Cardiac septum (tissue), 1 donor: ENCODE results near the gene ANAPC4. TPM values are rescaled to one million over a fixed set of nuclear protein-coding genes. Genes with fewer than 3 reads are reported as not detected.

Experiments
- DNase-seq: peaks from one replicate; pipeline ENCODE4 v3.0.0-alpha.2; 2020; ENCODE audit warnings: low spot score
- intact Hi-C: fragments of 100-400 bp; cut with DNase I; formaldehyde crosslinking; loops from one replicate; pipeline ENCODE4 v1.14.0; 2022
- total RNA-seq: library from RNA; stranded (reverse); fragmentation: NEBNext Ultra II Directional; extraction: Animal tissue kit (Norgen Biotek cat#: 25700); gene quantifications from one replicate; pipeline ENCODE4 v1.2.1, GENCODE V29; 2021
- donor health status: DM: no; HTN: no; CAD: no.

ANAPC4 gene
- total RNA-seq, 1 donor from 2014 or later, result 14.2 TPM

DNA sequence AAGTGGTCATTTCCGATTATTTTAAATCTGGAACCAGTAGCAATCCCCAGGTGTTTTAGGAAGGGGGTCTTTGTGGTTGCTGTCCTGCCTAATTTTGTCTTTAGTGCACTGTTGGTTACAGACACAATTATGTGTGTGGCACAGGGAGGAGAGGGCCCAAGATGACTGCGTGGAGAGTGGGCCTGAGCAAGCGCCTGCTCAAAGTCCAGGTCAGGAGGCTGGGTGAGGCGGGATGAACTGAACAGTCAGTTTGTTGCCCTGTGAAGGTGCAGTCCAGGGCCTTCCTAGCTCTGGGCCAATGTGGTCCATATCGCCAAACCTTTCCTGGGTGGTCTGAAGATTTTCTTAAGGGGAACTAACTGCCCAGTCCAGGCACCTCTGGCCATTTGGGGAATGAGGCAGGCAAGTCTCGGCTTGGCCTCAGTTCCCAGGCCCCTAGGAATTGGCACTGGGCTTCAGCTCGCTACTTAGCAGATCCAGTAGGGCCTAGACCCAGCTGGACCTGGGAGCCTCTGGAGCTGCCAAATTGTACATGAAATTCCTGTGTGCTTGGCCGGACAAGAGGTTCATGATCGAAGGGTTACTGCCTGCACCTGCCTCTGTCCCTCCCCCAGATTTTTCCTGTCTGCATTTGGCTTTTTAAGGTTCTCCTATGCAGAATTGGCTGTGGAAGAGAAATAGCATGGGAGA is 47.6 kb downstream of the ANAPC4 start:
- no peak for DNase-seq
- intact Hi-C loops, result no loop called here

DNA sequence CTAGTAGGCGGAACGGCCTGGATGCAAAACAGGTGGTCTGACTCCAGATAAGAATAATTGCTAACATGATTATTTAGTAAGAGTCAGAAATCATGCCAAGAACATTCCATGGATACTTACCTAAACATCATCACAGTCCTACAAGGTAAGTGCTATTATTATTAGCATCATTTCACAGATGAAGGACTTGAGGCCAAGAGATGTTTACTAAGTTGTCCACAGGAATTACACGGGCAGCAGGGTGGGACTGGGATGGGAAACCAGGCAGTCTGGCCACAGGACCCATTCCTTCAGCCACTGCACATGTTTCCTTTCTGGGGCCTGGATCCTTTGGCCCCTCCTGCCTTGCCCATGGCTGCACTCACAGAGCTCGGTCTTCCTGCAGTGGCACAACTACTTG is 48.3 kb downstream of the ANAPC4 start:
- no peak for DNase-seq
- intact Hi-C loops, result no loop called here

GRCh38 chr4:25427871-25428270 is 50.8 kb downstream of the ANAPC4 start:
- intact Hi-C loops, result no loop called here

GRCh38 chr4:25430630-25431029 is 53.6 kb downstream of the ANAPC4 start:
- intact Hi-C loops, result no loop called here
- no peak for DNase-seq

More at GRCh38 chr4:25427871-25428270, 50.8 kb downstream of the ANAPC4 start:
- DNase-seq, result no peak

GRCh38 chr4:25433966-25434827 is 57.1 kb downstream of the ANAPC4 start:
- no peak for DNase-seq
- intact Hi-C loops, result no loop called here

GRCh38 chr4:25437926-25438325 is 60.9 kb downstream of the ANAPC4 start:
- intact Hi-C loops, result no loop called here
- DNase-seq, result no peak

- no peak for DNase-seq
- intact Hi-C loops, result loop anchor here (2.0 kb wide), 1 partner anchor 329 kb away; no protein-coding TSS in a partner anchor
These were observed 62.9 kb downstream of the ANAPC4 start for GRCh38 chr4:25439918-25440477.

DNA sequence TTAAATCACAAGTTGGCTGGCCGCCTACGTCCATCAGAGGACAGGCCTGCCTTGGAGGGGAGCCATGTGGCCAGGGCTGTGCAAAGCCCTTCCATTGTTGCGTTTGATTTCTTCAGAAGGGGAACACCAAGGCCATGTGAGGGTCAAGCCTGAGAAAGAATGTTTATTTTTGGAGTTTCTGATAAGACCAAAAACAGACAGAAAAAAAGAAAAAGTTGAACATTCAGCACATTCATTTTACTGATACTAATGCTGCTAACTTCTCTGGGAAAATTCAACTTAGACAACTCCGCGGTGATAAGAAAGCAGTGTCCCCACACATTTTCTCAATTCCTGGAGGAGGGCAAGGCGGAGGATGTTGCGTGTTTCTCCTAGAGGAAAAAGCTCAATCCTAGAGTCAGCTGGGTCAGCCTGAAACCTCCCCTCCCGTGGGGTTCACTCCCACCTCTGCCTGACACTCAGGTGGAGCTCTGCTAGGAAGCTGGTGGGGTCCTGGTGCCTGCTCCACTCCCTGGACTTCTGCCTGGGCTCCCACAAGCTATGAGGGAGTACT is 63.5 kb downstream of the ANAPC4 start:
- DNase-seq, result no peak
- intact Hi-C loops, result loop anchor here (2.0 kb wide), 1 partner anchor 328 kb away; no protein-coding TSS in a partner anchor

GRCh38 chr4:25441519-25442117 is 64.6 kb downstream of the ANAPC4 start:
- intact Hi-C loops, result loop anchor here (2.0 kb wide), 1 partner anchor 327 kb away; no protein-coding TSS in a partner anchor
- DNase-seq, result no peak

GRCh38 chr4:25442863-25443307 is 65.8 kb downstream of the ANAPC4 start:
- DNase-seq, result no peak
- intact Hi-C loops, result no loop called here

GRCh38 chr4:25443851-25444250 is 66.8 kb downstream of the ANAPC4 start:
- no peak for DNase-seq
- intact Hi-C loops, result no loop called here

DNA sequence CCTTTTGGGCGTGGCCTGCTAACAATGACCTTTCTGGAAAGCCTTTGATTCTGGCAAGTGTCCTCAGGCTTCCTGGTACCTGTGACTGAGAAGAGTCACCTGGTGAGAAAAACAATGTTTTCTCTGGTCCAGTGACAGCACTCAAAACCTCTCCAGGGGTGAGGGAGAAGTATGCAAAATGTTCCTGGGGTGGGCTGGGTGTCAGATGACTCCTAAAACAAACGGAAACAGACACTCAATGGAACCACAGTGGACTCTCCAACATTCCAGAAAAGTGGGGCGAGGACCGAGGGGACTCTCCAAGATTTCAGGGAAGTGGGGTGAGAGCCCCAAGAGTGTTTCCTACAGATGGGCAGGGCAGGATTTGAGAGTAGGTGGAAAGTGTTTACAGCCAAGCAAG is 69.5 kb downstream of the ANAPC4 start:
- intact Hi-C loops, result no loop called here
- no peak for DNase-seq

DNA sequence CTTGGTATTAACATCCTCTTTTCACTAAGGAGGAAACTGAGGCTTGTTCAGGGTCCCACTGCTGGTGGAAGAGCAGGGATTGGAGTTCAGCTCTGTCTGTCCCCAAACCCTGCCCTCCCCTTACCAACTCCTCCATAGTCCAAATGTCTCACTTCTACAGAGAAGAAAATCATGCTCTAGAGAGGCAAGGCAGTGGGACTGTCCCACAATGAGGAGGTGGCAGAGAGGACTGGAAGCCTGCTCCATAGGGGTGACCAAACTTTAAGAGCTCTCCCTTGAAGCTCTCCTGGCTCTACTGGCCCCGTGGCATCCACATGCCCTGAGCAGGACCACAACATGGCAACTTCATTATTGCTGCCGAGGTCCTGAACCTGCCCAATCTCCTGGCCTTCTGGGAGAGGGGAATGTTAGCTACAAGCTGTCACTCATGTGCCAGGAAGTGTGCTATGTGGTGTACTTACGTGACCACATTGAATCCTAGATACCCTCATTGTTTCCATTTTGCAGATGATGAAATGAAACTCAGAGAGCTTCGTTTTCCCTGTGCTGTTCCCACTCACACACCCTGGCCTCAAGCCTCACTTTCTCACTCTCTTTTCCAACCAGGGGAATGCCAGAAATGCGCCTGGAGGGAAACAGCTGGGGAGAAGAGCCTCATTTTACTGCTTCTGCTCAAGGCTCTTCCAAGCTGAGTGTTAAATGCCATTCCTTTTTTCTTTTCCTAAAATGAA is 71.5 kb downstream of the ANAPC4 start:
- peak; percentile 75 for DNase-seq
- intact Hi-C loops, result no loop called here

- intact Hi-C loops, result no loop called here
- no peak for DNase-seq
These were observed 72.2 kb downstream of the ANAPC4 start for GRCh38 chr4:25449270-25449669.

DNA sequence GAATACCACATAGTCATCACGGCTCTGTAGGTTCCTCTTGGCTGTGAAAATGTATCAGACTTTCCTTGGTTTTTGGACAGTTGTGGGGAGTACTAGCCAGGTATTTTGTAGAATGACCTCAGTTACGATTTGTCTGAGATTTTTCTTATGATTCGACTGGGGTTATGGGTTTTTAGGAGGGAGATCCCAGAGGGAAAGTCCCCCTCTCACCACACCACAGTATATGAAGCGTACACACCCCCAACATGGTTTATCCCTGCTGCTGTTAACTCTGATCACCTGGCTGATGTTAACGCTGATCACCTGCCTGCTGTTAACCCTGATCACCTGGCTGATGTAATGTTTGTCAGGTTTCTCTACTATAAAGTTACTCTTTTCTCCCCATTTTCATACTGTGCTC is 72.6 kb downstream of the ANAPC4 start:
- intact Hi-C loops, result no loop called here
- no peak for DNase-seq

- no peak for DNase-seq
- intact Hi-C loops, result no loop called here
These were observed 73.4 kb downstream of the ANAPC4 start for GRCh38 chr4:25450491-25450901.

DNA sequence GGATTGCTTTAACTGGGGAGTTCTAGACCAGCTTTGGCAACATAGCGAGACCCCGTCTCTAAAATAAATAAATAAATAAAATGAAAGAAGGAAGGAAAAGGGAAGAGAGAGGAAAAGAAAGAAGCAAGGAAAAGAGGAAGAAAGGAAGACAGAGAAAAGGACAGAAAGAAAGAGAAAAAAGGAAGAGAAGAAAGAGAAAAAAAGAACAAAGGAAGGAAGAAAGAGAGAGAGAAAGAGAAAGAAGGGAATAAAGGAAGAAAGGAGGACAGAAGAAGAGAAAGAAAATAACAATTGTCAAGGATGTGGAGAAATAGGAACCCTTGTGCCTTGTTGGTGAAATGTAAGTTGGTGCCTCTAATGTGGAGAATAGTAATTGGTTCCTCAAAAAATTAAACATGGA is 74.6 kb downstream of the ANAPC4 start:
- intact Hi-C loops, result no loop called here
- DNase-seq, result no peak

DNA sequence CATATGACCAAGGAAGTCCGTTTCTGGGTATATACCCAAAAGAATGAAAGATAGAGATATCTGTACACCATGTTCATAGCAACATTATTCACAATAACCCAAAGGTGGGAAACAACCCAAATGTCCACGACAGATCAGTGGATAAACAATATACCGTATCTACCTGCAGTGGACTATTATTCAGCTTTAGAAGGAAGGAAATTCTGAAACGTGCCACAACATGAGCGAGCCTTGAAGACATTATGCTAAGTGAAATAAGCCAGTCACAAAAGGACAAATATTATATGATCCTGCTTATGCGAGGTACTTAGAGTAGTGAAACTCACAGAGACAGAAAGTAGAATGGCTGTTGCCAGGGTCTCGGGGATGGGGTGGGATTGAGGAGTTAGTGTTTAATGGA is 75.0 kb downstream of the ANAPC4 start:
- intact Hi-C loops, result no loop called here
- no peak for DNase-seq

DNA sequence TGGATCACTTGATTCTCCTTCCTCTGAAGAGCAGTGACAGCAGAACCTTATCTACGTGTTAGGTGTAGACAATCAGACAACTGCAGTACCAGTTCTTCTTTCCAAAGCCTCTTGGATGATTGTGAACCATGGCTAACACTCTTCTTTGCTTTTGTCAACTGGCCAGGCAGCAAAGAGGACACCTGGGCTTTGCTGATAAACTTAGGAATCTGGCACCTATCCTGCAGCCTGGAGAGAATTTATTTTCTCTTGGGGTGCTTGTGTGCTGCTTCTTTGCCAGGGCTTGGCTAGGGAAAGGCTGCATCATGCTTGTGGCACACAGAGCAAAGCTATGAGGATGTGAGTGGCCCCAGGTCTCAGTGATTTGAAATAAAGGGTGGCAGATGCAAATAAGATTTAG is 77.4 kb downstream of the ANAPC4 start:
- no peak for DNase-seq
- intact Hi-C loops, result no loop called here
